ENCODE measurements around the gene ZBTB44. TPM values are rescaled to one million over a fixed set of nuclear protein-coding genes. Genes with fewer than 3 reads are reported as not detected.
"Not testable (repeated sequence)": the region's sequence is repeated elsewhere in the genome, so short reads cannot be mapped to it uniquely, and the experiment has no call there.

Gene ZBTB44
- total RNA-seq, 1 donor from 2014 or later, result 57.3 TPM

DNA sequence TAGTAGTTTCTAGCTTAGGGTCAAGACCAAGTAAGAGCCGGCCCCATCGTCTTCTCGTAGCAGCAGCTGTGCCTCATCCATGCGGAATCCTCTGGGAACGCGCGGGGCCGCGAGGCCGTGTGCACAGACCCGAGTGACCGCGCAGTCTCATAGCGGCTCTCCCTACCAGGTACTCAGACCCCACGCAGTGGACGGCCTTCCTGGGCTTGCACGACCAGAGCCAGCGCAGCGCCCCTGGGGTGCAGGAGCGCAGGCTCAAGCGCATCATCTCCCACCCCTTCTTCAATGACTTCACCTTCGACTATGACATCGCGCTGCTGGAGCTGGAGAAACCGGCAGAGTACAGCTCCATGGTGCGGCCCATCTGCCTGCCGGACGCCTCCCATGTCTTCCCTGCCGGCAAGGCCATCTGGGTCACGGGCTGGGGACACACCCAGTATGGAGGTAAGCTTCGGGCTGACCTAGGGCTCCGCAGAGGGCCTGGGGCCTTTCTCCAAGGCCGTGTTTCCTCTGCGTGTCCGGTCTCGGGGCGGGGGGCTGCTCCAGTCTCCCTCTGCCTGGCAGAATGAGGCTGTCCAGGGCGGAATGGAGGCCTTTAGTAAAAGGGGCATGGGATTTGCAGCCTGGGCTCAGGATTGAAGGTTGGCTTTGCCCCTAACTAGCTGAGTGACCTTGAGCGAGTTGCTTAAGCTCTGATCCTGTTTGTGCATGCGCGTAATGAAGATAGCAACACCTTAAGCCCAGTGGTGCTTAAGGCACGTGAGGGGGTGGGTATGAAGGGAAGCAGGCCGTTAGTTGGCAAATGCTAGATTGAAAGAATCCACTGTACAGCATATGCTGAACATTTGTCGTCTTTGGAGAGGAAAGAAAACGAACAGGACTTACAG lies 106.2 kb downstream of the ZBTB44 start:
- DNase-seq (no peak), ATAC-seq (no peak)
- intact Hi-C loops (cut with micrococcal nuclease), result no loop called here

DNA sequence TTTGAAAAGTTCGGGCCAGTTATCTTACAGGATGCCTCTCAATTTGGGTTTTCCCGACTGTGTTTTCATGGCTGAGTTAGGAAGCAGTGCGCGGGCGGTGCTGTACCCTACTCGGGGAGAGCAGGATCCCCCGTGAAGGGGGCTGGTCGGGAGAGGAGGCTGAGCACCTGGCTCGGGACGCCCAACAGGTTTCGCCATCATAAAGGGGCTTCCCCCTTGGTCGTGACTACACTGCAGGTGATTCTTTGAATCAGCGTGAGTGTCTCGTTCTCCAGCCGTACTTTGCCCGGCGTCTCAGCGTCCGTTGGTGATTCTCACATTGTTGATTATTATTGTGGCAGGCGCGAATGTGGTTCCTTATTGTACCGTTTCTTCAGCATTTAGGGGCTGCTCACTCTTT lies 108.6 kb downstream of the ZBTB44 start:
- ATAC-seq (no peak), DNase-seq (no peak)
- intact Hi-C loops (cut with micrococcal nuclease), result no loop called here

DNA sequence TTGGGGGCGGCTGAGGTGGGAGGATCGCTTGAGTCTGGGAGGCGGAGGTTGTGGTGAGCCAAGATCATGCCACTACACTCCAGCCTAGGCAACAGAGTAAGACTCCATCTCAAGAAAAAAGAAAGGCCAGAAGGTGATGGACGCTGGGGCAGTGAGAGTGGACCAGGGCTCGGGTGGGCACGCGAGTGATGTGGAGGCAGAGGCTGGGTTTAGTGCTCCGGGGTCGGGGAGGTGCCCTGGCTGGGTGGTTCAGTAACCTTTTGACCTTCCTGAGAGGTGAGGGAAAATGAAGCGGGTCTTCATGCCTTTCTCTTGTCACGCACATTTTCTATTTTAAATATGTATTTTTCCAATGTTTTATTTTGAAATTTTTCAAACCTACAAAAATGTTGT lies 110.0 kb downstream of the ZBTB44 start:
- intact Hi-C loops (cut with micrococcal nuclease), result no loop called here

DNA sequence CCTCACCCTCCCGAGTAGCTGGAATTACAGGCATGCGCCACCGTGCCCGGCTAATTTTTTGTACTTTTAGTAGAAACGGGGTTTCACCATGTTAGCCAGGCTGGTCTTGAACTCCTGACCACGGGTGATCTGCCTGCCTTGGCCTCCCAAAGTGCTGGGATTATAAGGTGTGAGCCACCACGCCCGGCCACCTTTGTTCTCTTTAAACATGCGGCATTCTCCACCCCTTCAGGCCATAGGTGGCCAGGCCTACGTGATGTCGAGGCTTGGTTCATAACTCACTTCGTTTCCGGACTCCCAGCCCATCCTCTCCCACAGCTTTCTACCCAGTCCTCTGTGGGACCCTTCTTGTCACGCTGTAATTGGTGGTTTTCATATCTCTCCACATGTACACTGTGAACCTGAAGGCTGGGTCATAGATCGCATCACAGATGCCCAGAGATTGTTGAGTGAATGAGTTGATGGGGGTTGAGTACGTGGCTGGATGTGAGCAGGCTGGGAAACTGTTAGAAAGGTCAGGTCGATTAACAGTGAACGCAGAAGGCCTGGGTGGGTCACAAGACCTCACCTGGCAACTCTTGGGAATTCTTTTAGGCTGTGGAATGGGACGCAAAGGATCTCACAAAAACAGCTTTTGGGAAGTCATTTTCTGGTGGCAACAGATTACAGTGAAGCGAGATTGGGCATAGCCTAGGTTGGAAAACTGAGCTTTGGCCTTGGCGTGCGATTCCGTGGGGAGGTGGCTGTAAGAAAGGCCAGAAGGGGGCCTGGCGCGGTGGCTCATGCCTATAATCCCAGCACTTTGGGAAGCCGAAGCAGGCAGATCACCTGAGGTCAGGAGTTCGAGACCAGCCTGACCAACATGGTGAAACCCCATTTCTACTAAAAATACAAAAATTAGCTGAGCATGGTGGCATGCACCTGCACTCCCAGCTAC lies 110.7 kb downstream of the ZBTB44 start:
- no peak for ATAC-seq
- no peak for DNase-seq
- intact Hi-C loops (cut with micrococcal nuclease), result no loop called here

More for the DNA sequence above, 110.0 kb downstream of the ZBTB44 start:
- ATAC-seq, result no peak
- DNase-seq, result no peak

DNA sequence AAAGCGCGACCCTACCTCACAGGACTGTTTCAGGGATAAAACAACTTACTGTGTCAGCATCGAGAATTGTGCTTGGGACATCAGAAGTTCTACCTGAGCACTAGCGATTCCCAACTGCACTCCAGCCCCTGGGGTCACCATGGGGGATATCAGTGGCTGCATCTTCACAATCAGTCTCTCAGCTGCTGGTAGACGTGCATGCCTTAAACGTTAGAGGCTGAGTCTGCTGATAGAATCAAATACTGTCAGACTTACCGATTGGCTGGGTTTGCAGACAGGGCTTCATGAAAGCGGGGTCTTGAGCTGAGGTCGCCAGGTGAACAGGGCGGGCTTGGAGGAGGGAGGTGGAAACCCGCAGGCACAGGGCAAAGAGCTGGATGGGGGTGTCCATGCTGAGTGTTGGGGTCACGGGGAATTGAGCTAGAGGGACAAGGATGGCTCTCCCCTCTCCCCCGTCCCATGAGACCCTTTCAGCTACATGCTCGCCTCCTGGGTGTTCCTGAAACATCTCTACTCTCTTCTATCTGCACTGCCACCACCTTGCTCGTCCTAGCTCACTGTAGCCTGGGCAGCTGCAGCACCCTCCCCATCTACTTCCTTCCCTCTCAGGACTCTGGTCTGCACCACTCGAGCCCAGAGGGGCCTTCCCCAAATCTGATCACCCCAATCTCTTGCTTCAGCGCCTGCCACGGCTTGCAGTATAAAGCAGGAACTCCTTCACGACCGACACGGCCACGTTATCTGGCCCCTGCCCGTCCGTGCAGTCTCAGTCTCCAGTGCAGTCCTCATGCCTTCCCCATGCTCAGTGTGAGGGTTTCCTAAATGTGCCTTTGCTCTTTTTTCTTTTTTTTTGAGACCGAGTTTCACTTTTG lies 111.7 kb downstream of the ZBTB44 start:
- intact Hi-C loops (cut with micrococcal nuclease), result no loop called here
- ATAC-seq (no peak), DNase-seq (no peak)

DNA sequence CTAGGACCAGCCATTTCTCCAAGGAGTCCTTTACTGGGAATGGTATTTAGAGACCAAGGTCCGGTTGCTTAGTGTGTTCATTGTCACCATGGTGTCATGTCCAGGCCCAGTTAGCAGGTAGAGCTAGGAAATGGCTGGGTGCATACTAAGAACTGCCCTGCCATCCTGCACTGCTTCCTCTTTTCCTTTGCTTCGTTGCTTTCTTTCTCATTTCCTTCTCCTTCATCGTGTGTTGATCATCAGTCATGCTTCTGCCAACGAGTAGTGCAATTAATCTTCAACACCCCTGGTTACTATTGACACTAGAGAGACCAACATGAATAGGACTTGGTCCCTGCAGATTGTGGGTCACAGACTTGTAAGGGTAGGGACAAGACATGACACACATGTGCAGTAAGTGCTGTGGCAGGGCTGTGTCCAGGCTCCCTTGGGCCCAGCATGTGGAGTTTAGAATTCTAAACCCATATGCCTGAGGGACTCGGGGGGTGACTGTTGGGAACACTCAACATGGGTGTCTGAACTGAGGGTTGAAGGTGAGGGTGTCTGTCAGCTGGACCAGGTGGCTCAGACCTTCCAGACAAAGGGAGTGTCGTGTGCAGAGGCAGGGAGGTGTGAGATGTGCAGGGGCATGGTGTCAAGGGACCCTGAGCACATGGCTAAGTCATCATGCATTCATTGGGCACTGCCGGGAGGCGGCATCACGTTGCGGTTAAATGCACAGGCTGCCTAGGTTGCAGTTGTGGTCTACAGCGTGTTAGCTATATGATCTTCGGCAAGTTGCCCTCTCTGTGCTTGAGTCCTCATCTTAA lies 112.5 kb downstream of the ZBTB44 start:
- DNase-seq (no peak), ATAC-seq (no peak)
- intact Hi-C loops (cut with micrococcal nuclease), result no loop called here

DNA sequence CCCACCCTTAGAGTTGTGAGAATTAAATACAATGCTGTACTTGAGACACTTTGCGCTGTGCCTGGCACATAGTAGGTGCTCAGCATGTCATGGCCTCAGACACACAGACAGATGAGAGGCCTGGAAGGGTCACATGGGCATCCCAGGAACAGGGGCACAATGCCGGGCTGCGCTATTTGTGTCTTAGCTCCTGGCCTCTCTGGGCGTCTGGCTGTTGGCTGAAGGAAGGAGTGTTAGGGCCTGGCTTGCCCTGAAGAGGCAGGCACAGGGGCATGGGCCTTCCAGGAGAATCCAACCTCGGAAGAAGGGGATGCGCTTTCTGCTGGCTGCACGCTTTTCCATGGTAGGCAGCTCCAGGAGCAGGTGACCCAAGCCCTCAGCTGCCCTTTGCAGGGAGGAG lies 113.7 kb downstream of the ZBTB44 start:
- DNase-seq, result no peak
- intact Hi-C loops (cut with micrococcal nuclease), result no loop called here
- no peak for ATAC-seq

DNA sequence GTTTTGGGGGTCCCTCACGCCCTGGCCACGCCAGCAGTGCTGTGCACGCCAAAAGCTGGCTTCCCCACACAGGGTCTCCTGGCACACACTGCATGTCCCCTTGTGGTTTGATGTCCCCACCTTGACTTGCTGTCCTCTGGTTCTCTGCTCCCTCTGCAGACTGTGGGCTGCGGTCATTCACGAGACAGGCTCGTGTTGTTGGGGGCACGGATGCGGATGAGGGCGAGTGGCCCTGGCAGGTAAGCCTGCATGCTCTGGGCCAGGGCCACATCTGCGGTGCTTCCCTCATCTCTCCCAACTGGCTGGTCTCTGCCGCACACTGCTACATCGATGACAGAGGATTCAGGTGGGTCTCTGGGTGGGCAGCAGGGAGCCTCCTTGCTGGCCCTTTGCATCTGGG lies 114.9 kb downstream of the ZBTB44 start:
- DNase-seq (no peak), ATAC-seq (no peak)
- intact Hi-C loops (cut with micrococcal nuclease), result no loop called here

DNA sequence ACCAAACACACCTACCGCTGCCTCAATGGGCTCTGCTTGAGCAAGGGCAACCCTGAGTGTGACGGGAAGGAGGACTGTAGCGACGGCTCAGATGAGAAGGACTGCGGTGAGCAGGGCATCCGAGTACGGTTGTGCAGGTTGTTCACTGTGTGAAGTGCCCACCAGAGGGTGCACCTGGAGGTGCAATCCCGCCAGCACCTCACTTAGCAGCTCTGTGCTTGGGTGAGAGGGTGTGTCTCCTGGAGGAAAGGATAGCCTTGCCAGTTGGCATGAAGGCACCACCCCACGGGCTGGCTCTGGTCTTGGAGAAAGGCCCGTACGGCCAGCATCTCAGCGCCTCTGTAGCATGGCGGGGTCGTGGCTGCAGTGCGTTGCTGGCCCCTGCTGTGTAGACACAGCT lies 115.8 kb downstream of the ZBTB44 start:
- intact Hi-C loops (cut with micrococcal nuclease), result no loop called here
- DNase-seq, result no peak

DNA sequence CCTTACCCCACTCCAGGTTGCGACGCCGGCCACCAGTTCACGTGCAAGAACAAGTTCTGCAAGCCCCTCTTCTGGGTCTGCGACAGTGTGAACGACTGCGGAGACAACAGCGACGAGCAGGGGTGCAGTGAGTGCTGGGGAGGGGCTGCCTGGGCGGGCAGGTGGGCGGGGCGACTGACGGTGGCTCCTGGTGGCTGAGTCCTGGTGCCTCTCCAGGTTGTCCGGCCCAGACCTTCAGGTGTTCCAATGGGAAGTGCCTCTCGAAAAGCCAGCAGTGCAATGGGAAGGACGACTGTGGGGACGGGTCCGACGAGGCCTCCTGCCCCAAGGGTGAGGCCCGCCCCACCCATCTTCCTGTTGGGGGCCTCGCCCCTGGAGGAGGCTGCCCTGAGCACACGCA lies 116.4 kb downstream of the ZBTB44 start:
- no peak for ATAC-seq
- no peak for DNase-seq
- intact Hi-C loops (cut with micrococcal nuclease), result no loop called here

More for the DNA sequence above, 115.8 kb downstream of the ZBTB44 start:
- ATAC-seq, result no peak

DNA sequence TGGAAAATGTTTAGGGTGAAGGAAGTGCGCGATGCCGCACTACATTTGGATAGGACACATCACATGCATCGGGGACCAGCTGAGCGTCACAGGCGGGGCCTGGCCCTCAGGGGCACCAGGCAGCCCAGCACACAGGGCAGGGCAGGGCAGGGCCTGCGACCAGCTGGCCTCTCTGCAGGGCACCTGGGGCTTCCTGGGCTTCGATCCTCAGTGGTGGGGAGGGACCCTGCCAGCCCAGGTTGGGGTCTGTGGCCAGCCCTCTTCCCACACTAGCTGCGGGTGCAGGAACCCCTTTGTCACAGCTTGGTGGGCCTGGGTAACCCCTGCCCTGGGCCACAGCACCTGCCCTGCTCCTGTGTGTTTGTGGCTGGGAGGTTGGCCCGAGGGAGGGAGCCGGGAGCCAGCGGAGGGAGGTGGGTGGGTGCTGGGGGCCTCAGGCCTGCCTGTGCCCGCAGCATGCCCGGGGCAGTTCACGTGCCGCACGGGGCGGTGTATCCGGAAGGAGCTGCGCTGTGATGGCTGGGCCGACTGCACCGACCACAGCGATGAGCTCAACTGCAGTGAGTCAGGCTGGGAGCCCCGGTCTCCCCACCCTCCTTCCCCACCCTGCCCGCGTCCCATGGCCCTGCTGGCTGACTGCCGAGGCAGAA lies 117.2 kb downstream of the ZBTB44 start:
- no peak for ATAC-seq
- intact Hi-C loops (cut with micrococcal nuclease), result no loop called here

DNA sequence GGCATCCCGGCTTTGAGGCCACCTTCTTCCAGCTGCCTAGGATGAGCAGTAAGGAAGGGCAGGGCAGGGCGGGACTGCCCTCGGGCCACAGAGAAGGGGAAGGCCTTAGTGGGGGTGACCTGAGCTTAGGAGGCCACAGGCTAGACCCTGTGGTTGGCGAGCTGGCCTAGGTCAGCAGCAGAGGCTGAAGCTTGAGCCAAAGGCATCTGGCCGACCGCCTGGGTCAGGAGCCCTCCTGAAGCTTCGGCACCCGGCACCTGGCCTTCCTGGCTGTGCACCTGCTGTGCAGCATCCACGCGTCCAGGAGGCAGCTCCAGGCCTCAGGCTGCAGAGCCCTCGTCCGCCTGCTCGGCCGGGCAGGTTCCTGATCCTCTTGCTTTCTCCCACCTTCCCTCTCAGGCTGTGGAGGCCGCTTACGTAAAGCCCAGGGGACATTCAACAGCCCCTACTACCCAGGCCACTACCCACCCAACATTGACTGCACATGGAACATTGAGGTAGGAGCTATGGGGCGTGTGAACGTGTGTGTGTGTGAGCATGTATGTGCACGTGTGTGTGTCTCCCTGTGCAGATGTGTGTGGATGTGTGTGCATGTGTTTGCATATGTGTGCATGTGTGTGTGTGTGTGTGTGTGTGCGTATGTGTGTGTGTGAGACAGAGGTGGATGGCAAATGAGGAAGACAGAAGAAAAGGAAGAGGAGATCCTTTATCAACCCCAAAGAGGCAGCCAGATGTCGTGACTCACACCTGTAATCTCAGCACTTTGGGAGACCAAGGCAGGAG lies 120.3 kb downstream of the ZBTB44 start:
- intact Hi-C loops (cut with micrococcal nuclease), result no loop called here
- DNase-seq (no peak), ATAC-seq (no peak)

More for the DNA sequence above, 117.2 kb downstream of the ZBTB44 start:
- no peak for DNase-seq

DNA sequence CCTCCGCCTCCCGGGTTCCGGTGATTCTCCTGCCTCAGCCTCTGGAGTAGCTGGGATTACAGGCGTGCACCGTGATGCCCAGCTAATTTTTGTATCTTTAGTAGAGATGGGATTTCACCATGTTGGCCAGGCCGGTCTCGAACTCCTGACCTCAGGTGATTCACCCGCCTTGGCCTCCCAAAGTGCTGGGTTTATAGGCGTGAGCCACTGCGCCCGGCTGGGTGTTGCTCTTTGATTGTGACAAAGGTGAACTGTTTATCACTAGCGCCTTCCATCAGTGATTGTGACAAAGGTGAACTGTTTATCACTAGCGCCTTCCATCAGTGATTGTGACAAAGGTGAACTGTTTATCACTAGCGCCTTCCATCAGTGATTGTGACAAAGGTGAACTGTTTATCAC lies 121.2 kb downstream of the ZBTB44 start:
- intact Hi-C loops (cut with micrococcal nuclease); DNase-seq; ATAC-seq: not testable (repeated sequence)

DNA sequence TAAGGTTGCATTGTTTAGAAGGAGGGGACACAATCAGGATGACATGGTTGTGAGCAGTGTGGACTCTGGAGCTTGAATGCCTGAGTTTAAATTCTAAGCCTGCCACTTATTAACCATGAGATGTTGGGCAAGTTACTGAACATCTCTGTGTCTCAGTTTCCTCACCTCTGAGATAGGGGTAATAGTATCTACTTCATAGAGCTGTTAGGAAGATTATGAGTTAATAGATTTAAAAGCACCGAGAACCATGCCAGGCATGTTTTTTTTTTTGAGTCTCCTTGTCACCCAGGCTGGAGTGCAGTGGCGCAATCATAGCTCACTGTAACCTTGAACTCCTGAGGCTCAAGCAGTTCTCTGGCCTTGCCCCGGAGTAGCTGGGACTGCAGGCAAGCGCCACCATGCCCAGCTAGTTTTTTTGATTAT lies 121.9 kb downstream of the ZBTB44 start:
- no peak for DNase-seq
- intact Hi-C loops (cut with micrococcal nuclease), result no loop called here
- peak; percentile 38 for ATAC-seq

DNA sequence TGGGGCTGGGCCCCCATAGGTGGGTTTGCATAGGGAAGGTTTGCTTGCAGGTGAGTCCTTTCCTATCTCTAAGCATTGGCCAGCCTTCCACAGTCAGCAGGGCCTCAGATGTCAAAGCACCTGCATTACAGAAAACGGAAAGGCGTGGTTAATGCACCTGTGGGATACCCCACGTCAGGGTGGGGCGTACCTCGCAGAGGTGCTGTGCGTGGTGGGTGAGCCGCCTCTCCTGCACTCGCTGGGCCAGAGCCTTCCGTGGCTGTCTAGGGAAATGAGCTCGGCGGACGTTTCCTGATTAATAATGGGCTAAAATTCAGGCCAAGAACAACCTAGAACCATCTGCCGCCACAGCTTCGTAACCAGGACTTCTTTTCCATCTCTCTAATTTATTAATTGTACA lies 122.8 kb downstream of the ZBTB44 start:
- no peak for ATAC-seq
- intact Hi-C loops (cut with micrococcal nuclease), result no loop called here
- no peak for DNase-seq

DNA sequence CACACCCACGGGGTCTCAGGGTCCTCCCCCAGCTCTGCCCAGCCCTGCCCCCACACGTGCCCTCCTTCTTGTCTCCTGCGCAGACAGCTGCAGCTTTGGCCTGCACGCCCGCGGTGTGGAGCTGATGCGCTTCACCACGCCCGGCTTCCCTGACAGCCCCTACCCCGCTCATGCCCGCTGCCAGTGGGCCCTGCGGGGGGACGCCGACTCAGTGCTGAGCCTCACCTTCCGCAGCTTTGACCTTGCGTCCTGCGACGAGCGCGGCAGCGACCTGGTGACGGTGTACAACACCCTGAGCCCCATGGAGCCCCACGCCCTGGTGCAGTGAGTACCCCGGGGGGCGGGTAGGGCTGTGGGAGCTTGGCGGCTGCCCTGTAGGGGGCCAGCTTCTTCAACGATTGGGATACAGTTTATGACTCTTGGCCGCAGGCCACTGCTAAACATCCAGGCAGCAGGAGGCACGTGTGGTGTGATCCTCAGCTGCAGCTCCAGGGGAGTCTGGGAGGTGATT lies 124.3 kb downstream of the ZBTB44 start:
- intact Hi-C loops (cut with micrococcal nuclease), result no loop called here
- DNase-seq, result no peak
- no peak for ATAC-seq
